GM12892 (cell line): ENCODE measurements around the gene FAM181A.

Experiments used
- DNase-seq: peaks from one replicate; pipeline ENCODE4 v3.0.0; 2011; ENCODE audit not compliant: insufficient read length
- FAIRE-seq: peaks from 2 replicates; lab custom pipeline; 2011; peaks lifted over from hg19 to GRCh38; lab: Jason Lieb, UNC
- POLR2A ChIP-seq: IDR thresholded peaks from 2 replicates; pipeline ENCODE4 v1.6.1; 2011; ENCODE audit warnings: low read depth, low read length, control low read depth
- POLR2AphosphoS5 ChIP-seq: IDR thresholded peaks from 2 replicates; pipeline ENCODE4 v1.6.1; 2011; ENCODE audit warnings: low read depth, low read length, control low read depth
- TAF1 ChIP-seq: IDR thresholded peaks from 2 replicates; pipeline ENCODE4 v1.6.1; 2011; ENCODE audit warnings: low read depth, mild to moderate bottlenecking, control low read depth, low read length, borderline replicate concordance

FAM181A gene

DNA sequence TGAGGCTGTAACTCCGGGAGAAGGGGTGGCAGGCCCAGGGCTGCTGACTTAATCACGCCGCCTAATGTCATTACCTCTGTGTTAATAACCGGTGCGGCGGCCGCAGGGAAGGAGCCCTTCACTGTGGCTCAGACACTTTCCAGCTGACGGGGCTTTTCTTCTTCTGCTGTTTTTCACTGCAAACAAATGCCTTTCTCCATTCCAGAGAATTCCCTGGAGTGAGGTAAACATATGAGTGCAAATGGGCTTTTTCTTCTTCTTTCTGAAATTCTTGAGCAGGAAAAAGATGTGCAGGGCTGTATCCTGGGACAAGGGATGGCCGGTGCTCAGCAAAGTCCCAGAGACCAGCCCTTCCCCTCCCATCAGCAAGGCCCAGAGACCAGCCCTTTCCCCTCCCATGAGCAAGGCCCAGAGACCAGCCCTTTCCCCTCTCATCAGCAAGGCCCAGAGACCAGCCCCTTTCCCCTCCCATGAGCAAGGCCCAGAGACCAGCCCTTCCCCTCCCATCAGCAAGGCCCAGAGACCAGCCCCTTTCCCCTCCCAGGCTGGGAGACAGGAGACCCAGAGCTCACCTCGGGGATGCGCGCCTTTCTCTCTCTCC is 33.4 kb upstream of the FAM181A start:
- FAIRE-seq (no peak), DNase-seq (no peak)
- TF ChIP-seq TAF1 (no peak), POLR2AphosphoS5 (no peak), POLR2A (no peak)

DNA sequence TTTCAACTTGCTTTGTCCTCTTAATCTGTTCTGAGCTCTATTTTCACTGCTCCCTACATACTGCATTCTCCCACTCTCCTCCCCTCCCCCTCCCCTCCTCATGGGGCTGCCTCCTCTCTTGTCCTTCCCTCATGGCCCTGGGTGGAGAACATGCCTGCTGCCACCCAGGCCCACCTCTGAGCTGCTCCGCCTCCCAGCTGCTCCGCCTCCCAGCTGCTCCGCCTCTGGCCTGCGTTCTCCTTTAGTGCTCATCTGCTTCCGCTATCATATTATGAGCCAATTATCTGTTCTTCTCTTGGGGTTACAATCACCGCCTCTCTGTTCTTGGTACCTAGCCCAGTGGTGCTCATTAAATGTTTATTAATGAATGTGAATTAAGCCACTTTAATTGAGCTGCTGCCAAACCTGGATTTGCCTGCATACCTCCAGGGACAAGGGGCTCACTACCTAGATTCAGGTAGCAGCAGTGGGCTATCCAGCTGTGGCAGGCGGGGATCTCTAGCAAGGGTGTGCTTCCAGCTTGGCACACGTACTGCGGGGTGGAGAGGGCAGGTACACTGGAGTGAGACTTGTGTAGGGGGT is 32.0 kb upstream of the FAM181A start:
- DNase-seq (no peak), FAIRE-seq (no peak)
- TF ChIP-seq POLR2A (no peak), POLR2AphosphoS5 (no peak), TAF1 (no peak)

DNA sequence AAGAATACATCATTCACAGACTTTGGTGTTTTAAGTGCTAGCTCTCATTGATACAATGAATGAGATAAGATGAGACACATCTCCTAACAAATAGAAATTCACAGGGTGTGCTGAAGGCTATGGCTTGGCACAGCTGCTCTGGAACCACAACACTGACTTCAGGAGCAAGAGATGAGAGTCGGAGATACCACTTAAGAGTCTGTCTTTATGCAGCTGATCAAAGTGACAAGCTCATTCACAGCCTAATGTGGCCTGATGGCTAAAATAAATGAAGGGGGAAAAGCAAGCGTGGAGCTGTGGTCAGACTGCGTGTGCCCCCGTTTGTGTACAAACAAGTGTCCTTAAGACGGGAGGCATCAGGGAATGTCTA is 29.7 kb upstream of the FAM181A start:
- no peak for TF ChIP-seq POLR2AphosphoS5
- no peak for TF ChIP-seq POLR2A
- no peak for TF ChIP-seq TAF1
- FAIRE-seq (no peak), DNase-seq (no peak)

DNA sequence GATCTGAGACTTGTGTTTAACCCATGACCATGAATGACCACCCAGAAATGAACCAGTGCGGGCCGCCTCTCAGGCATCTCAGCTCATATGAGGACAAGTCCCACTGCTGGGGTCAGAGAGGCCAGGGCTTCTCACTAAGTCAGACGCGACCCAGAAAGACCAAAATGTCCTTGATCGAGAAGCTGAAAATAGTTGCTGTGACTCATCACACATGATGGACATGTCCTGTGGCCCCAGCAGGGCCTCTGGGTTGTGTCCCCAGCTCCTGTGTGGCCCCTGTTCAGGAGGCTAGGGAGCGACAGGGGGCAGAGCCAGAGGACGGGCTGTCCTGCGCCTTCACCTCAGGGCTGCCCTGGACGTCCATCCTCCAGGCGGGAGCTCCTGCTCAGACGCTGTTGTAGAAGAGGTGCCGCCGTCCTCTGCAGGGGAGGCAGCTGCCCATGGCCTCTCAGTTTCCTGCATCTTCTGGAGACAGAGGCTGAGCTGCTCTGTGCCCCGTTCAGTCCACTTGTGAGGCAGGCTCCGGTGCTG is 29.0 kb upstream of the FAM181A start:
- FAIRE-seq, result no peak
- no peak for DNase-seq
- TF ChIP-seq TAF1, result no peak

DNA sequence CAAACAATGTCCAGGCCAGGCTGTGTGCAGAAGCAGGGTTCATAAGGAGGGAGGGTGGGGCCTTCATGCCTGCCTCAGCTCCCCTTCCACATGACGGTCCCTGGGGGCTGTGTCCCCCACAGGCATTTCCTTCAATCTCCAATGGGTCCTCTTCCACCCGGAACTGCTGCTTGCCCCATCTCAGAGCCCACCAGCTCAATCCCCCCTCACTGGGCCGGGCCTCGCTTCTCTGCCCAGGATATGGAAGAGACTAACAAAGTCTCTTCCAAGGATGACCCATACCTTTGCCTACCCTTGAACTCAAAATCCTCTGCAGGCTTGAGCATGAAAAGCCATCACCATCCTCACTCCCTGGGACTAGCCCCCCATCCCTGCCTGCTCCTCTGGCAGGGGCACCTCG is 28.4 kb upstream of the FAM181A start:
- FAIRE-seq, result no peak
- no peak for DNase-seq
- no peak for TF ChIP-seq TAF1
- no peak for TF ChIP-seq POLR2A
- TF ChIP-seq POLR2AphosphoS5, result no peak

DNA sequence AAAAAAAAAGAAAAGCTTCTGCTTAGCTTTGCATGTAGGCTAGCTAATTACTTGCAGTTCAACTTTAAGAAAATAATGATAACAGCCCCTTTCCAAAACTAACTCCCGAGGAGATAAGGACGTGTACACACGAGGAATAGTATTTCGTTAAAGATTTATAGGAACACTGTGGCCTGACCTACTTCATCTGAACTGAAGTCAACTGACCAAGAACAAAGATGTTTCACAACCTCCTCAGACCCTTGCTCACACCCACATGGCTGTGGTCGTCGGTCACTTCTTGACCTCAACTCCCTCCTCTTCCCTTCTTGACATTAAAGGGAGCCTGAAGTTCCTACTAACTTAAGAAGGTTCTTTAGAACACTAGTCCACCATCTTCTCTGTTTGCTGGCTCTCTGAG is 25.3 kb upstream of the FAM181A start:
- TF ChIP-seq POLR2A (no peak), POLR2AphosphoS5 (no peak), TAF1 (no peak)
- DNase-seq (no peak), FAIRE-seq (no peak)

DNA sequence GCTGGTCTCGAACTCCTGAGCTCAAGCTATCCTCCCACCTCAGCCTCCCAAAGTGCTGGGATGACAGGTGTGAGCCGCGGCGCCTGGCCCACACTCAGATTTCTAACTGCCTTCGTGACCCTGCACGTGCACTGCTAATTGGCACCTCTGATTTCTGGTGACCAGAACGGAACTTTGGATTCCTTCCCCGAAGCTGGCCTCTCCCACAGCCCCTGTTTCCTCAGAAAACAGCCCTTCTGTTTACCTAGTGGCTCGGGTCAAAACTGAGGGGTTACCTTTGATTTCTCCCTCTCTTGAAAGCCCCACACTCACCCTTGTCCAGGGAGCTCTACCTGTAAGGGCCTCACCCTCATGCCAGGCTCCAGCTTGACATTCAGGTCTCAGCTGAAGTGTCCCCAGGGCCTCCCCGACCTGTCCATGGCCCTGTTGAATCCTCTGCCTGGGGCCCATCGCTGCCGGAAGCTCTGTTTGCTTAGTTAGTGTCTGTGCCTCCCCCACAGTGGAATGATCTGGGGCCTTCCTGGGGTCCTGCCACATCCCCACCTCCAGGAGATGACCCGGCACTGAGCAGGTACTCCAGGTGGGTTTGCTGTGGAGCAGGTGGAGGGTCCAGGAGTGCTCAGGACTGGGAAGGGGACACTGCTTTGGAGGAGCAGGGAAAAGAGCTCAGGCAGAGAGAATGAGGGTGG is 24.4 kb upstream of the FAM181A start:
- TF ChIP-seq POLR2A (no peak), TAF1 (no peak), POLR2AphosphoS5 (no peak)
- no peak for DNase-seq
- no peak for FAIRE-seq

DNA sequence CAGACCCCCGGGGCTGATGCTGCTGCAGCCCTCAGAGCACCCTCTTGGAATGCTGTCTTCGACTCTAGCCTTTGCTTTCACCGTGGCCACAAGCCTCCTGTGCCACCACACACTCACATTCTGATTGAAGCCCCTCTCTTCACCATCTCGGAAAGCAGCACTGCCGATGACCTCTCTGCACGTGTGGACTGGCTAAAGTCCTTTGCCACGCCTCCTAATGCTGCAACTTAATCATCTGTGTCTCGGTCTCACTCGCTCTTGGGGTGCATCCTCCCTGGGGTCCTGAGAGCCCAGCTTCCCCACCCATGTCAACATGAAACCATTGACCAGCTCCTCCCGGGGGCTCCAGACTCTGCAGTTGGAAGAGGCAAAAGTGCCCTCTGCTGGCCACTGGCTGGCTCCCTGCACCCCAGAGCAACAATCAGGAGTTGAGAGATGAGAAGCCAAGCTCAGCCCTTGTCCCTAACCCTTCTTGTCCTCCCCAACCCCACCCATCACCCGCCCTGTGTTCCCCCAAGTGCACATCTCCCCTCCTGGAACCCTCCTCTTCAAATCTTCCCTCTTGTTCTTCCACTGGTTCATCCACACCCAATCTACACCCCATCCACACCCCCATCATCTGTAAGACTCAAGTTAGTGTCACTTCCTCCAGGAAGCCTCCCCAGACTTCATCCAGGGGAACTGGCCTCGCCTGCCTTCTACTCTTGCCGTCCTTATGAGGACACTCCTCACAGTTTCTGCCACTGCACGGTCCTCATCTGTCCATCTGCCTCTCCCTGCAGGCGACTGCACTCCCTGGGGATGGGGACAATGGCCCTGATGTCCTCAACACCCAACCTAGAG is 23.6 kb upstream of the FAM181A start:
- no peak for TF ChIP-seq POLR2AphosphoS5
- TF ChIP-seq TAF1, result no peak
- no peak for TF ChIP-seq POLR2A
- DNase-seq (no peak), FAIRE-seq (no peak)

DNA sequence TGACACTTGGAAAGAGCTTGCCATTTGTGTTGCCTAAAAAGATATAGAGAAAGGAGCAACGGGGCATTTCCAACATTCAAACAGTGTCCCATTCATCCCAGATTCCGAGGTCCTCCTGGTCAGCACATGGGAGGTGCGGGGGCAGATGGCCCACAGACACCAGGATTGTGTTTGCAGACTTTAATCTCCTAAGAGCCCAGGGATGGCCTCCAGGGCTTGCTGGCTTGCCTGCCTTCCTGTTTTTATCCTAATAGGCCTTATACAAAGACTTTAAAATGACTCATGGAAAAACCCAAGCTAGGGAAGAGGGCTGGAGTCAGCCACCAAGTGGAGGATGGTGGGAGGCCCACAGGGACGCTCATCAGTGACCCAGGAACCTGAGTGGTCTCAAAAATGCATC is 21.5 kb upstream of the FAM181A start:
- FAIRE-seq, result no peak
- TF ChIP-seq POLR2A, result no peak
- TF ChIP-seq TAF1, result no peak
- no peak for TF ChIP-seq POLR2AphosphoS5
- DNase-seq, result no peak

DNA sequence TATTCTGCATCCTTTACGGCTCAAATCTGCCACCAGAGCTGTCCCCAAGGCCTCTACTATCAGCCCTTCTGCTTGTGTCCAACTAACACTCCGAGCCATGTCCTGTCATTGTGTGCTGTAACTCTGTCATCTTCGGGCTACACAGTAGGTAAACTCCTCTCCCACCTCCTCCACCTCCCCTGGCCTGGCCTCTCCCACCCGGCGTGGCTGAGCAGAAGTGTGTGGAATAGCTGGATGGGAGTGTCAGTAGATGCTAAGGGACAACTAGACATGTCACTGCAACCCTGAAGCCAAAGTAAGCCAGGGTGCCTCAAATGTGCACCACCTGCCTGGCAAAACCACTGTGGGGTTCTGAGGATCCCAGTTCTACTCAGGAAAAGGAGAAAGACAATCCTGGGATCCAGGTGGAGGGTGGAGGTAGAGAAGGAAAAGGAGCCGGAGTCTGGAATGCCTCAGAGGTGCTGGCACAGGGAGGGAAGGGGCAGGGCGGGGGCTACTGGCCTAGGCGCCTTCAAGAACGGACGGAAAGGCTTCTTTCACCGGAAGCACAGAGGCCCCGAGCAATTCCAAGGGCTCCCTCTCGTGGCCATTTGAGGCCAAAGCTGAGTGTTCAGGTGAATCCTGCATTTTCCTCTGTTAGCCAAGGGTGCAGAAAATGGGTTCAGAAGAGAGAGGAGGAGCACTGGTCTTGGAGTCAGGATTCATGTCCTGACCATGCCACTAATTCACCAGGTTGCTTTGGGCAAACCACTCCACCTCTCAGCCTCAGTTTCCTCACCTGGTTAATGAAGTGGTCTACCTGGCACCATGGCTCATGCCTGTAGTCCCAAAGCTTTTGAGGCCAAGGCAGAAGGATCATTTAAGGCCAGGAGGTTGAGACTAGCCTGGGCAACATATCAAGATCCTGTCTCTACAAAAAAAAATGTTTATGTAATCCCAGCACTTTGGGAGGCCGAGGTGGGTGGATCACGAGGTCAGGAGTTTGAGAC is 20.5 kb upstream of the FAM181A start:
- no peak for TF ChIP-seq POLR2AphosphoS5
- no peak for TF ChIP-seq POLR2A
- DNase-seq, result peak; percentile 73
- peak; percentile 78 for FAIRE-seq
